ENCODE data around the gene ZNF710.
A peak's percentile ranks its signal among the peaks of the same experiment; 100 is the strongest.
"Not testable (repeated sequence)": the region's sequence is repeated elsewhere in the genome, so short reads cannot be mapped to it uniquely, and the experiment has no call there.

Gene ZNF710

GRCh38 chr15:90095521-90095959, 94.4 kb downstream of the ZNF710 start:
- no peak for DNase-seq (ENCODE audit: low read depth, low spot score)
- no peak overlapping the region for H3K27ac ChIP-seq

- DNase-seq (ENCODE audit: low read depth, low spot score): no peak
- no peak overlapping the region for H3K27ac ChIP-seq
Observed at GRCh38 chr15:90097475-90097874, 96.4 kb downstream of the ZNF710 start.

- no peak overlapping the region for H3K27ac ChIP-seq
- no peak for DNase-seq (ENCODE audit: low read depth, low spot score)
Observed at GRCh38 chr15:90099072-90099867, 98.1 kb downstream of the ZNF710 start.

- DNase-seq (ENCODE audit: low read depth, low spot score): no peak
- peak overlapping the region; percentile 5 for H3K27ac ChIP-seq
Observed at GRCh38 chr15:90099868-90100831, 99.0 kb downstream of the ZNF710 start.

GRCh38 chr15:90101130-90101968, 100.2 kb downstream of the ZNF710 start:
- DNase-seq (ENCODE audit: low read depth, low spot score): no peak
- H3K27ac ChIP-seq: peak overlapping the region; percentile 18

- DNase-seq (ENCODE audit: low read depth, low spot score): no peak
- peak within 1 kb of the TSS; percentile 18 for H3K27ac ChIP-seq
Observed at GRCh38 chr15:90101969-90102890, 101.1 kb downstream of the ZNF710 start, which contains the start of gene IDH2. IDH2 (minus strand) TSS chr15:90102468; CDS start chr15:90102390, 78 bp downstream.

- H3K27ac ChIP-seq: no peak overlapping the region
- no peak for DNase-seq (ENCODE audit: low read depth, low spot score)
Observed at GRCh38 chr15:90103701-90104329, 102.7 kb downstream of the ZNF710 start.

- DNase-seq (ENCODE audit: low read depth, low spot score): no peak
- H3K27ac ChIP-seq: no peak overlapping the region
Observed at GRCh38 chr15:90104551-90104950, 103.4 kb downstream of the ZNF710 start.

GRCh38 chr15:90105521-90105920, 104.4 kb downstream of the ZNF710 start:
- H3K27ac ChIP-seq: no peak overlapping the region
- no peak for DNase-seq (ENCODE audit: low read depth, low spot score)

GRCh38 chr15:90106522-90107117, 105.5 kb downstream of the ZNF710 start:
- no peak for DNase-seq (ENCODE audit: low read depth, low spot score)
- H3K27ac ChIP-seq: no peak overlapping the region

- not testable (repeated sequence) for DNase-seq (ENCODE audit: low read depth, low spot score); H3K27ac ChIP-seq
Observed at GRCh38 chr15:90108038-90108437, 106.9 kb downstream of the ZNF710 start.

GRCh38 chr15:90109163-90109751, 108.1 kb downstream of the ZNF710 start:
- DNase-seq (ENCODE audit: low read depth, low spot score); H3K27ac ChIP-seq: not testable (repeated sequence)

- no peak overlapping the region for H3K27ac ChIP-seq
- no peak for DNase-seq (ENCODE audit: low read depth, low spot score)
Observed at GRCh38 chr15:90113166-90113565, 112.0 kb downstream of the ZNF710 start.

GRCh38 chr15:90114451-90114901, 113.4 kb downstream of the ZNF710 start:
- DNase-seq (ENCODE audit: low read depth, low spot score): no peak
- no peak overlapping the region for H3K27ac ChIP-seq

GRCh38 chr15:90115783-90116182, 114.7 kb downstream of the ZNF710 start:
- no peak overlapping the region for H3K27ac ChIP-seq
- DNase-seq (ENCODE audit: low read depth, low spot score): no peak

- no peak overlapping the region for H3K27ac ChIP-seq
- DNase-seq (ENCODE audit: low read depth, low spot score): no peak
Observed at GRCh38 chr15:90119367-90119766, 118.2 kb downstream of the ZNF710 start.

- no peak for DNase-seq (ENCODE audit: low read depth, low spot score)
- no peak overlapping the region for H3K27ac ChIP-seq
Observed at GRCh38 chr15:90121086-90121485, 120.0 kb downstream of the ZNF710 start.

GRCh38 chr15:90124507-90124906, 123.4 kb downstream of the ZNF710 start:
- no peak for DNase-seq (ENCODE audit: low read depth, low spot score)
- H3K27ac ChIP-seq: no peak overlapping the region

All from epithelial cell of prostate (primary cell).